Lower lobe of right lung (tissue), 2 donors: ENCODE data around the gene BNC2. TPM values are rescaled to one million over a fixed set of nuclear protein-coding genes. Genes with fewer than 3 reads are reported as not detected.

Experiments
- ATAC-seq, 2 donors: fragments of 200-7000 bp; cut with Tn5 transposase; one replicate each; pipeline ENCODE4 v1.9.1; 2020 to 2022; ENCODE audit warnings: mild to moderate bottlenecking in 2 of 2, moderate library complexity in 2 of 2
- DNase-seq: peaks from one replicate; pipeline ENCODE4 v3.0.0-alpha.2; 2020
- H3K27ac ChIP-seq: fragments of 200-600 bp; one replicate; pipeline ENCODE4 v1.8.0; 2022
- H3K27me3 ChIP-seq: fragments of 200-600 bp; one replicate; pipeline ENCODE4 v1.8.0; 2022; ENCODE audit warnings: low read depth
- H3K36me3 ChIP-seq: fragments of 200-600 bp; one replicate; pipeline ENCODE4 v1.8.0; 2022; ENCODE audit warnings: mild to moderate bottlenecking
- H3K4me1 ChIP-seq: fragments of 200-600 bp; one replicate; pipeline ENCODE4 v1.8.0; 2022
- H3K4me3 ChIP-seq: fragments of 200-600 bp; one replicate; pipeline ENCODE4 v1.8.0; 2022; ENCODE audit warnings: mild to moderate bottlenecking
- H3K9me3 ChIP-seq: fragments of 200-600 bp; one replicate; pipeline ENCODE4 v1.8.0; 2022
- intact Hi-C: fragments of 100-400 bp; cut with DNase I; formaldehyde crosslinking; loops from one replicate; pipeline ENCODE4 v1.11.0; 2022
- total RNA-seq: library from RNA; stranded (reverse); fragmentation: NEBNext Ultra II Directional; extraction: Animal tissue kit (Norgen Biotek cat#: 25700); gene quantifications from one replicate; pipeline ENCODE4 v1.2.1, GENCODE V29; 2021
- TF ChIP-seq, protein P1 (sequence below): fragments of 200-600 bp; IDR thresholded peaks from one replicate; pipeline ENCODE4 v1.8.0; 2022; ENCODE audit warnings: antibody characterized with exemption, mild to moderate bottlenecking
- donor health status: DM: no; HTN: yes; CAD: no; lungs with severe emphysema.

BNC2 gene
- total RNA-seq, 1 donor from 2014 or later, result 15.0 TPM

DNA sequence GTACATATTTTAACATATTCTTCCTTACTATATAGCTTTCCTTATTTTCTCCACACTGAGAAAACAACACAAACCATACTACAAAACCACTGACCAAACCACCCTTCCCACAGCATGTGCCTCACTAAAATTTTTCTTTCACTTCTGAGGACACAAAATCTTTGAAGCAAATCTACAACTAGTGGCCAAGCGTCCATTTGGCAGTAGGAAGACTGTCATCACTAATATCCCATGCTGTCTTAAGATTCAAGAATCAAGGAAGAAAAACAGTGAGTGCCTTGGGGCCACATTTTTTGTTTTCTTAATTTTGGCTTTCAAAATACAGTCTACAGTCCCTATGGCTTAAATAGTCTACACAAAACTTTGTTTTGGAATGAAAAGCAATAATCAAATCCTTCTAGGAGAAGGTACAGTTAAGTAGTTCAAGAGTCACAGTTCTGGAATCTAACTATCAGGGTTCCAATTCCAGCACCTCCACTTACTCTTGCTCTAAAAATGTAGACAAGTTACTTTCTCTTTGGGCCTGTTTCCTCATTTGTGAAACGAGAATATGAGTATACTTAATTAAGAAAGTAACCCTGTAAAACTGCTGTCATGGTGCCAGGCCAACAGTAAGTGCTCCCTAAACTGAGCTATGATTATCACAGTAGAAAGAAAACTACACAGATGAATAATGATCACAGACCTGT lies 227.9 kb downstream of the BNC2 start:
- no peak overlapping the region for H3K27ac ChIP-seq
- H3K4me3 ChIP-seq, result no peak overlapping the region
- H3K9me3 ChIP-seq, result no peaks in the 10 kb centered on the region
- H3K36me3 ChIP-seq, result no peaks in the 10 kb centered on the region
- intact Hi-C loops, result no loop called here
- ATAC-seq (no peak), DNase-seq (no peak)
- H3K27me3 ChIP-seq, result no peaks in the 10 kb centered on the region
- TF ChIP-seq, protein P1, sequence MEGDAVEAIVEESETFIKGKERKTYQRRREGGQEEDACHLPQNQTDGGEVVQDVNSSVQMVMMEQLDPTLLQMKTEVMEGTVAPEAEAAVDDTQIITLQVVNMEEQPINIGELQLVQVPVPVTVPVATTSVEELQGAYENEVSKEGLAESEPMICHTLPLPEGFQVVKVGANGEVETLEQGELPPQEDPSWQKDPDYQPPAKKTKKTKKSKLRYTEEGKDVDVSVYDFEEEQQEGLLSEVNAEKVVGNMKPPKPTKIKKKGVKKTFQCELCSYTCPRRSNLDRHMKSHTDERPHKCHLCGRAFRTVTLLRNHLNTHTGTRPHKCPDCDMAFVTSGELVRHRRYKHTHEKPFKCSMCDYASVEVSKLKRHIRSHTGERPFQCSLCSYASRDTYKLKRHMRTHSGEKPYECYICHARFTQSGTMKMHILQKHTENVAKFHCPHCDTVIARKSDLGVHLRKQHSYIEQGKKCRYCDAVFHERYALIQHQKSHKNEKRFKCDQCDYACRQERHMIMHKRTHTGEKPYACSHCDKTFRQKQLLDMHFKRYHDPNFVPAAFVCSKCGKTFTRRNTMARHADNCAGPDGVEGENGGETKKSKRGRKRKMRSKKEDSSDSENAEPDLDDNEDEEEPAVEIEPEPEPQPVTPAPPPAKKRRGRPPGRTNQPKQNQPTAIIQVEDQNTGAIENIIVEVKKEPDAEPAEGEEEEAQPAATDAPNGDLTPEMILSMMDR, result no peak
- no peaks in the 10 kb centered on the region for H3K4me1 ChIP-seq

DNA sequence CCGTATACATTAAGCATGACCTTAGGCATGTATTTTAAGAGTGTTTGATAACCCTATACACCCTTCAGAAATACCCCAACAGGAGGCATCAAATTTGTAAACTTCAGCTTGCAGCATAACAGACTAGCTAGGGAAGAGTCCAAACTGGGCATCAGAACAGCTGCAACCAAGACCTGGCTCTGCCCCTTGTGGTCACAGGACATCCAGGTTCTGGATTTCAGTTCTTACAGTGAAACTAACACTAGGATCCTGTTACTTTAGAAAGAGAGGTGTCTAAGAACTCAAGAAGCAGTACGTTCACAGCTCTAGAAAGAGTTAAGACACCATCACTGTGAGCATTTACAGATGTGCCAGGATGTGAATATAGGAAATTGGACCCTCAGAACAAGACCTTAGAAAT lies 229.8 kb downstream of the BNC2 start:
- intact Hi-C loops, result no loop called here

DNA sequence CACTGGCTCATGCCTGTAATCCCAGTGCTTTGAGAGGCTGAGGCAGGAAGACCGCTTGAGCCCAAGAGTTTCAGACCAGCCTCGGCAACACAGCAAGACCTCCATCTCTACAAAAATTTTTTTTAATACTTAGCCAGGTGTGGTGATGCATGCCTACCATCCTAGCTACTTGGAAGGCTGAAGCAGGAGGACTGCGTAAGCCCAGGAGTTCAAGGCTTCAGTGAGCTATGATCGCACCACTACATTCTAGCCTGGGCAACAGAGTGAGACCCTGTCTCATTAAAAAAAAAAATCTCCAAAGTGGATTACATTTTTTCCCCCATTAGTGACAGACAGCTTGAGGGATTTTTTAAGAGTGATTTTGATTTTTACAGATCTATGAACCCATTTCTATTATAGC lies 230.8 kb downstream of the BNC2 start:
- Histone ChIP-seq H3K27me3 (no peaks in the 10 kb centered on the region), H3K36me3 (no peaks in the 10 kb centered on the region), H3K27ac (no peak overlapping the region), H3K9me3 (no peaks in the 10 kb centered on the region), H3K4me3 (no peak overlapping the region), H3K4me1 (no peaks in the 10 kb centered on the region)
- intact Hi-C loops, result no loop called here
- DNase-seq (no peak), ATAC-seq (no peak)
- TF ChIP-seq, protein P1, result no peak

More for the DNA sequence above, 229.8 kb downstream of the BNC2 start:
- TF ChIP-seq, protein P1, result no peak
- H3K27ac ChIP-seq, result no peak overlapping the region
- no peaks in the 10 kb centered on the region for H3K9me3 ChIP-seq
- DNase-seq (no peak), ATAC-seq (no peak)
- H3K27me3 ChIP-seq, result no peaks in the 10 kb centered on the region
- H3K4me1 ChIP-seq, result no peaks in the 10 kb centered on the region
- H3K36me3 ChIP-seq, result no peaks in the 10 kb centered on the region
- no peak overlapping the region for H3K4me3 ChIP-seq

DNA sequence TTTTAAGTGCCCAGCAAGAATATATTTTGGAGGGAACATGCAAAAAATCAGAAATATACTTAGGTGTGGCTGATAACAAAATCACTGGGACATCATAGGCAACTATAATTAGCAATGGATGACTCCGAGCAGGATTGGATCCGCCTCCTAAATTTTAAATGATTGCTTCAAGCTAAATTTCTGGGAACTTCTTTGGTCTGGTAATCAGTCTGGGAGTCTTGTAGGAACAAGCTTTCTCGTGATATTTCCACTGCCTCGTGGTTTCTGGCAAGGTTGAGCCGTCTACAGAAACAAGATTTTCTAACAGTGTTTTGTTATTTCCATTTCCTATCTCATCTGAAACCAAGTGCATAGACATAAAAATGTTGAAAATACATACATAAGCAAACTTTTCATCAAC lies 232.6 kb downstream of the BNC2 start:
- H3K36me3 ChIP-seq, result no peaks in the 10 kb centered on the region
- intact Hi-C loops, result no loop called here
- no peaks in the 10 kb centered on the region for H3K27me3 ChIP-seq
- no peak for DNase-seq
- TF ChIP-seq, protein P1, result no peak
- H3K4me1 ChIP-seq, result no peaks in the 10 kb centered on the region
- ATAC-seq, result no peak
- no peak overlapping the region for H3K27ac ChIP-seq
- H3K9me3 ChIP-seq, result no peaks in the 10 kb centered on the region
- H3K4me3 ChIP-seq, result no peak overlapping the region

DNA sequence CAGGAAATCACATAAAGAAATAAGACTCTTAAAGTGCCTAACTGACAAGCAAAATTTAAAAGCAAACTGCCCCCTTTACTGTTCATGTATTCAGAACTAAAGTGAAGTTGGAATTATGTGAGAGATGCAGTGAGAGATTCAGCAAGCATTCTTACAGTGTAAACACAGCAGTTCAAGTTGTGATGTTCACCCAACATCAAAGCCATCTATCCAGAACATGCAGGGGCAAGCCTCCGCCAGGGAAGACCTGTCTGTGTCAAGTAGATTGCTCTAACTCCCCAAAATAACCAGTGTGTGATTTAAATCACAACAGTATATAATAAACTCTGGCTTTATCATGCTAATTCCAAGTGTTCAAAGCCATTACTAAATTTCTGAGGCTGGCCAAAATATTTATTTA lies 233.3 kb downstream of the BNC2 start:
- Histone ChIP-seq H3K4me3 (no peak overlapping the region), H3K9me3 (no peaks in the 10 kb centered on the region), H3K27ac (no peak overlapping the region), H3K36me3 (no peaks in the 10 kb centered on the region), H3K4me1 (no peaks in the 10 kb centered on the region), H3K27me3 (no peaks in the 10 kb centered on the region)
- TF ChIP-seq, protein P1, result no peak
- DNase-seq, result no peak
- ATAC-seq, result no peak
- intact Hi-C loops, result no loop called here
